ENCODE results near the gene PCBP3.

Gene PCBP3

DNA sequence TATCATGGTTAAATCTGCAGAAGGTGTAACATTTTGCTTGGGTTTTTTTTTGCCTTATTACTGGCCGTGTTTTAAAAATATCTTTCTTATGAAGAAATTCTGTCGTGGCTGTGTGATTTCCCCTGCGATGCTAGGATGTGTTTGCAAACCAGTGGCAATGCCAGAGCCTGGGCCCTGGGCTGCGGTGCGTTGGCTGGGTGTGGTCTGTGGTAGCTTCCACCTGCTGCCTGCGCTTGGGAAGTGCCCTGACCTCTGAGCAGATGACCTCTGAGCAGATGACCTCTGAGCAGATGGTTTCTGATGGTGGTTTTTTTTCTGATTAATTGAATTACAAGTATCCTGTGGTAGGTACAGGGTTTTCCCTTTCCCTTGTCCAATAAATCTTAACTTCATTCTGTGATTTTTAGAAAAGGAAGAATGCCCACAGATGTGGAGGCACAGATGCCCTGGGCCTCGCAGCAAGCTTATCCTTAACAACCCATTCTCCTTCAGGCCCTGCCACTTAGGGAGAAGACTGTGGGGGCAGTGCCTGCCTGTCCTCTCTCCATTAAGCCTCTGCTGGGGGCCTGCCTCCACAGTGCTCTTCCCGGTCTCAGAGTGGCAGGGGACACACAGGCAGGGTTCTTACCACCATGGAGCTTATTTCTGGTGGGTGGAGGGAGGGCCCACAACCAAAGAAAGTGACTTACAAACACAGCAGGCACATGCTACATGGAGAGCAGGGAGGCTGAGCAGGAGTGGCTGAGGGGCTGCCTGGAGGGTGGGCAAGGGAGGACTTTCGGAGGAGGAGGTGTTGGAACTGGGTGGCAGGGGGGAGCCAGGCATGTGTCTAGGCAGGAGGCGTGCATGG is 81.7 kb downstream of the PCBP3 start:
- DNase-seq (ENCODE audit: low spot score) = no peak

DNA sequence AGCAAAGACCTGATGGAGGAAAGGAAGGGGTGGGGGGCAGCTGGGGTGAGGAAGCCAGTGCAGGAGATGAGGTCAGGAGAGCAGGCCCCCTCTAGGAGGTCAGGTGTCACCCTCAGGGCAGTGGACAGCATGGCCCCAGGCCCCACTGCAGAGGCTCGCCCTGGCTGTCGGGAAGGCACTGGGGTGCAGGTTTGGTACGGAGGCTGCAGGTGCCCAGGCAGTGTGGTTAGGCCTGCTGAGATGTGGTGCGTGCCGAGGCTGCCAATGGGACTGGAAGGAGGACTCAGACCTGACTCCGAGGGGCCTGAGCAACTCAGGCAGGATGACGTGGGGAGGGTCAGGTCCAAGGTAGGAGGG is 82.3 kb downstream of the PCBP3 start:
- no peak for DNase-seq (ENCODE audit: low spot score)

DNA sequence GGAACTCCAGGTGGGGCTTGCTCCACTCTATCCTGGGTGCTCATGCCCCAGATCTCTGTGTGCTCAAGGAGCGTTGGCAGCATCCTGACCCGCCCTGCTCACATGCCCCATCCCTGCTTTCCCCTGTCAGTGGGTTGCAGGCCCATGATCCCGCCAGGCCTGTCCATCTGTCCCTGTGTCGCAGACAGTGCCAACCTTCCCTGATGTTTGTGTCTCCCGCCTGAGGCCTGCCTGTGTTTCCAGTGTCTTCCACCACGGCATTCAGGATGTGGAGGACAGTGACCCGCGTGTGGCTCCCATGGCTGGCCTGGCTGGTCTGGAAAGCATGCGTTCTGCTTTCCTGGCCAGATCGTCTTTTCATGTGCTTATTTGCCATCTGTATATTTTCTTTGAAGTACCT is 82.9 kb downstream of the PCBP3 start:
- no peak for DNase-seq (ENCODE audit: low spot score)

DNA sequence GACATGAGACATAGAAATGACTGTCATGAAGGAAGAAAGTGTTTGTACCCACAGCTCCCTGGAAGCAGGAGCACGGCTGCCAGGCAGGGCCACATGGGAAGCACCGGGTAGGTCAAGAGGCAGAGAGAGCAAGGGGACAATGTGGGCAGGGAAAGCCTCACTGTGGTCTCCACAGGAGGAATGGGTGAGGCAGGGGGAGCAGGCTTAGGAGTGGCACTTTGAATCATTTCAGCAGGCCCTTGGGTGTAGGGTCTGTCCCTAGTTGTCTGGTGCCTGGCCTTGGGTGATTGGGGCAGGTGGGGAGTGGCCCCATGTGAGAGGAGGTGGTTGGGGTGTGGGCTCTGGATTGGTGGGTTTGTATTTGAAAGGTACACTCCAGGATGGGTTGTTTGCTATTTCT is 83.9 kb downstream of the PCBP3 start:
- DNase-seq (ENCODE audit: low spot score) = no peak

DNA sequence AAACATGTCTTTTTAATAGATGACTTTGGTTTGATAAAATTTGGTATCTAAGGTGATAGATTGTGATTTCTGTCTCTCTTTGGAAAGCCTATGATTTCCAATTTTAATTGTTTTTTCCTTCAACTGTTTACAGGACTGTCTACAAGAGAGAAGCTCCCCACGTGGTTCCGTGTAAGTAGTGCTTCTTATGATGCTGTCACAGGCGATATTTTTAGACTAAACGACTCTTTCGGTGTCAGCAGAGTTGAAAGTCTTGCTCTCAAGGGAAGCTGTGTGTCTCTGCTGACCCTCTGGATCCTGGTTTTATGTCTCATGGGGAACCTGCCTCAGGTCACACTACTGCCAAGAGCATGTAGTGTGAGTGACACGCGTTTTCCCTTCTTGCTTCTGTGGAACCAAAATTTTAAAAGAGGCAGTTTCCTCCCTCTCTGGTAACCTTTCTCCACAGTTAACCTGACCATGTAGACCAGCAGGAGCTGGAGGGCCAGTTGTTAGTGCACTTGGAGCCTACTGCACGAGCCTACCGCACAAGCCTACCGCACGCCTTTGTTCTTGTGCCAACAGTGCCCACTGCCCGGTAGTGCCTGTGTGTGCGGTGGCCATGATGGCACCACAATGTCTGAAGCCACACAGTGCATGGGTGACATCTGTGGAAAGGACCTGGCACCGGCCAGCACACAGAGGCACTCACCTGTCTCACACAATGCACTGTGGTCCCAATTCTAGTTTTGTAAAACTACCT is 91.9 kb downstream of the PCBP3 start:
- DNase-seq (ENCODE audit: low spot score) = no peak

DNA sequence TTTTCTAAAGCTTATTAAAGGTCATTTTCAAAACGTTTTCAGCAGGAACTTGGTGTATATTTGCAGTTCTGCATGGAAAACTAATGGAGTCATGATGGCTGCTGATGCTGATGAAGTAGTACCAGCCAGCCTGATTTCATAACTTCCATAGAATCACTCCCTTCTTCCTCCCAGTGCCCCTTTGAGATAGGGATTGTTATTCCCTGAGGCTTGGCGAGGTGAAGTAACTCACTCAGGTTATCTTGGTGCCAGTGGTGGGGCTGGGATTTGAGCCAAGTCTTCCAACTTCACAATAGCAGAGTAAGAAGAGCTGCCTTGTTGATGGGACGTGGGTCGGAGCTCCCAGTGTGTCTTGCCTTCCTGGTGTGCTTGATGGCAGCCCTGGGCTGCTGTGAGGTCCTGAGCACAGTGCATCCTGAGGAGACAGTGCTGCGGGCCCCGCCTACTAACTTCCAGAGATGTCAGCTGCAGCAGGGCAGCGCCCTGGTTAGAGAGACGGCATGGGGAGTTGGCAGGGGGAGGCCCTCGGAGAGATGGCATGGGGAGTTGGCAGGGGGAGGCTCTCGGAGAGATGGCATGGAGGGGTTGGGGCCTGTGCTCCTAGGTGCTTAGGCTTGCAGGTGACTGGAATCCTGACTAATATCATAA is 92.6 kb downstream of the PCBP3 start:
- DNase-seq (ENCODE audit: low spot score) = no peak

DNA sequence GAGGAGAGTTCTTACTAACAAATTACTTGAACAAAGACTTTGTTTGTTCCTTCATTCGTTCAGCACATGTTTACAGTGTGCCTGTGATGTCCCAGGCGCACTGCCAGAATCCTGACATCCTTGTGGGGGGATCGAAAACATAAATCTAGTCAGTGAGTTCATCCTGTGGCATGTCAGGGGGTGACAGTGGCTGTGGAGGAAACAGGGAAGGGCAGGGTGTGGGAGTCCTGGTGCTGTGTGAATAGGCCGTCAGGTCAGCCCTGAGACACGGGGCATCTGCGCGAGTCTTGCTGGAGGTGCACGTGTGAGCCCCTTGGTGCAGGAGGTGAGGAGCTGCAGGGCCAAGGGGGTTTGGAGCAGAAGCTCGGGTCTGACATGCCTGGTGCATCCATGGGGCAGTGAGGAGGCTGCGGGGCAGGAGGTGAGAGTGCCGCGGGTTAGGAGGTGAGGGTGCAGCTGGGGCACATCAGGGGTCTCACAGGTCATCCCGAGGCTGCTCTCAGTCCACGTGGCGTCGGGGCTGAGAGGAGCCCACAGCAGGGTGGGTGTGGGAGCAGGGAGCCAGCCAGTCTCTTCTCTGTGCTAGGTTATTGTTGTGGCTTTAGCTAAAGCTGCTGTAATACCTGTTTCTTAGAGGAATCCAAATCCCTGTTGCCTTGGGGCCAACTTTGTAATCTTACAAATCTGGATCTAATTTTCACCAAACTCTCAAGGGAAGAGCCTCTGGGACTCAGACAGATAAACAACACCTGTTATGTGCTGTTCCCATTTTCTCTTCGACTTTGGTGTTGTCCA is 93.4 kb downstream of the PCBP3 start:
- no peak for DNase-seq (ENCODE audit: low spot score)

DNA sequence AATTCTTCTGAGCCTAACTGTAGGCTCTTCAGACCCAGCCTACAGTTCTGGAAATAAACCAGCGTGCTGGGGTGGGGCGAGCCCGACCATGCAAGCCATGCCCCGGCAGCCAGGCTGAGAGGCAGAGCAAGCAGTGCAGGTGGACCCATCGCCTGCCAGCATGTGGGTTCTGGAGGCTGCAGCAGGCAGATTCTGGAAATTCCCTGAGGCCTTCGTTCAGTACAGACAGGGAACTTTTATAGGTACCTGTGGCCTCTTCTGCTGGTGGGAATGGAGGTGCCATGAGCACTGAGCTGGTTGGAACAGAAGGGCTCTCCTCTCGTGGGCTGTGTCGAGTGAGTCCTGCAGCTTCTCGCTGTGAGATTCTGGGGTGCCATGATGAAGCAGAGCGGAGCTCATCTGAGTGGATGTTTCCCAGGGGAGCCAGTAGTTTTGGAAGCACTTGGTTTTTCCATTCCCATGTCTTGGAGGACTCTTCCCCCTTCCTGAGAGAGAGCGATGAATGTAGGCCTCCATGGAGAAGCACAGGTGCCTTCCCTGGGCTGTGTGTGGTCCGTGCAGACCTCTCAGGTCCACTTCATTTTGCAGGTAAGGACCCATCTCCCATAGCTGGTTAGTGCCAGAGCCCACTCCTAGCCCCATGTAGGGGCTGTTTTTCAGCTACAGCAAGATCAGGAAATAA is 94.1 kb downstream of the PCBP3 start:
- DNase-seq (ENCODE audit: low spot score) = no peak

DNA sequence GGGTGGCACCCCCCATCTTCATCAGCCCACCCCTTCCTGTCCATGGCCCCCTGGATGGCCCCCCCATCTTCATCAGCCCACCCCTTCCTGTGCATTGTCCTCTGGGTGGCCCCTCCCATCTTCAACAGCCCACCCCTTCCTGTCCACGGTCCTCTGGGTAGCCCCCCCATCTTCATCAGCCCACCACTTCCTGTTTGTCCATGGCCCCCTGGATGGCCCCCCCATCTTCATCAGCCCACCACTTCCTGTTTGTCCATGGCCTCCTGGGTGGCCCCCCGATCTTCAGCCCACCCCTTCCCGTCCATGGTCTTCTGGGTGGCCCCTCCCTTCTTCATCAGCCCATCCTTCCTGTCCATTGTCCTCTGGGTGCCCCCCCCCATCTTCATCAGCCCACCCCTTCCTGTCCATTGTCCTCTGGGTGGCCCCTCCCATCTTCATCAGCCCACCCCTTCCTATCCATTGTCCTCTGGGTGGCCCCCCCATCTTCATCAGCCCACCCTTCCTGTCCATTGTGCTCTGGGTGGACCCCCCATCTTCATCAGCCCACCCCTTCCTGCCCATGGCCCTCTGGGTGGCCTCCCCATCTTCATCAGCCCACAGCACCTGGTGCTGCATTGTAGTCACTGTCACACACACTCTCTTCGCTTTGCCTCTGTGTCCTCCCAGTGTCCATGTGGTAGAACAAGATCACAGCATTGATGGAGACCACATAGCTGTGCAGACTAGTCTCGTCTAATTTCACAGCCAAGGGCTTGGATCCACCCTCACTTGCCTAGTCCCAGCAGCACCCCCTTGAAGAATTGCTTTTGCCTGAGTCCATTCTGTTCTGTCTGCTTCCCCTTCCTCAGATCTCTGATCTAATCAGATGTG is 95.9 kb downstream of the PCBP3 start:
- no peak for DNase-seq (ENCODE audit: low spot score)

DNA sequence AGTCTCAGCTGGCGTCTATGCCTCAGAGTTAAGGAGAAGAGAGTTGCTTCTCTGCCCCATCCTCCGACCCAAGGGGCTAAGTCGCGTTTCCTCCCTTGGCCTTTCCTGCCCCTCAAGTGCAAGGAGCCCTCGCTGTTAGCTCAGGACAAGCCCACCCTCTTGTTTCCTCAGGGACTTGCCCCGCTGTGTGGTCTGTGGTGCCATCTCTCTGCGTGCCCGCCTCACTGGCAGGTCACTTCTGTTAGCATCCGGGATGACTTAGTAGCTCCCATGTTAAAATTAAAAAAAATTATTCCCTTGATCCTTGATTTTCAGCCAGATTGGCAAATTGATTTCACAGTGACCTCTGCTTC is 96.5 kb downstream of the PCBP3 start:
- no peak for DNase-seq (ENCODE audit: low spot score)

DNA sequence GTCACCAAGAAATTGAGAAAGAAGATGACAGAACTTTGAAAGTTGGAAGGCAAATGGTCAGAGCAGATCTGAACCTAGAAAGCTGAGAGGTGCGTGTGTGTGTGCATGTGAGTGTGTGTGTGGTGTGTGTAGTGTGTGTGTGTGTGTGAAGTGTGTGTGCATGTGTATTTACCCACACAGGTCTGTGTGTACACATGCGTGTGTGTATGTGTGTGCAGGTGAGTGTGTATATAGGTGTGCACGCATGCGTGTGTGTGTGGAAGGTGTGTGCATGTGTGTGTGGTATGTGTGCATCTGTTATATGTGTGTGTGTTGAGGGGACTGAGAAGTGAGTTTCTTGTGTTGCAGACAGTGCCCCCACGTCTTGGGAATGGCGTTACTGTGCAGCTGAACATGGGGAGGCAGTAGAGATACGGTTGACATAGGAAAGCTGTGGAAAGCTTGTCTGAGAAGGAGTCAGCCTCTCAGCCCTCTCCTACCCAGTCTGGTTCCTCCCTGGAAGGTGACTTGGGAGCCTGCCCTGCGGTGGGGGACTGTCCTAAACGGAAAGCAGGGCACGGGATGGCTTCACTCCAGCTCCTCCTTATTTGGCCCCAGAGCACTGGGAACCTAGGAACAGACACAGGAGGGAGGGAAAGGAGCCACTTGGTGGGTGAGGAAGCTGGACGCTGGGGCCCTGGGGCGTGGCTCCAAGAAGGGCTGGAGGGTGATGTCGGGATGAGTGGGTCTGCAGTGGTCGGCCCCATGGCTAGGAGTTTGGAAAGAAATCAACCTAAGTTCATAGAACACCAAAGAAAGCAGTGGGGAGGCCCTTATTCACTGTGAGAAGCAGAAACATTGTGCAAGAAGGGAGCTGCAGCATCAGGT is 97.2 kb downstream of the PCBP3 start:
- DNase-seq (ENCODE audit: low spot score) = no peak

DNA sequence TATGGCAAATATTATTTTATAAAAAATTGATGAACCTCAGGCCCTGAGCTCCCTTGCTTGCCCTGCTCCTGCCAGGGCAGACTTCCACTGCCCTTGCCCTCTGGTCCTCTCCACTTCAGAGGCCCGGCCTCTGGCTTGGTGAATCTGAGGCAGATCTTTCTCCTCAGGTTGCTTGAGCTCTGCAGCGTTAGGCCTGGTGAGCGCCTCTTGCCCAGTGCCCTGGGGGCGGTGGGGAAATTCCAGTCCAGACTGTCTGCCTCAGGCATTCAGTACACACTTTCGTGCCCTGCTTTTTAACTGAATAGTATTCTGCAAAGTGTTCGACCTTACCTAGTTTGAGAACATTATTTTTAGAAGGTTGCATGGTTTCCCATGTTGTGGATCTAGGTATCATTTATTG is 98.2 kb downstream of the PCBP3 start:
- no peak for DNase-seq (ENCODE audit: low spot score)

DNA sequence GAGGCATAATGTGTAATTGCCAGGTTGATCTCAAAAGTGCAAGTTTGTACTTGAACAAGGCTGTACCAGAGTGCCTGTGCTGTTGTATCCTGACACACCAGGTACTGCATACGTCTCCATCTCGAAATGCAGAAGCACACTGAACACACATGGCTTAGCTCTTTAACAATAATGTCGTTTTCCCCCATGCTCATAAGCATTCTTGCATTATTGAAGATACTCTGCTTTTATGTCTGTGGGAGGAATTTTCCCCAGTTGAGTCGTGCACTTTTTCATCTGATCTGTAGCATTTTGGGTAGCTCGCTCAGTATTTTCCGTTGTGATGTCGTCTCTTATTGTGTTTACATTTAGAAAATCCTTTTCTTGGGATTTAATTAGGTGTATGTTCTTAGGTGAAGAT is 98.7 kb downstream of the PCBP3 start:
- no peak for DNase-seq (ENCODE audit: low spot score)

DNA sequence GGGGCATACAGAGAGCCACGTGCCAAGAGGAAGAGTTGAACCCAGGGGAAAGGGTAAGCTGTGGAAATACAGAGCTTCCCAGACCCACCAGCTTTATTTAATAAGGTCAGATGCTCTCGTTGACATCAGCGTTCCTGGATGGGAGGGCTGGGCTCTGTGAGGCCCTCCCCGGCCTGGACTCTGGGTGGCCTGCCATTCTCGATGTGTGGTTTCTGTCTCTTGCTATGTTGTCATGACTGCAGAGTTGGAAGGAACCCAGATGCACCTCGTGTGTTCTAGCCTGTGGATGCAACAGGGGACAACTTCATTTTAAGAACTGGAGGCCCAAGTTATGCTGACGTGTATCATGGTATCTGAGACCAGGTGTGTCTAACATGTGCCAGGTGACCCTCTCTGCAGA is 101.7 kb downstream of the PCBP3 start:
- no peak for DNase-seq (ENCODE audit: low spot score)

DNA sequence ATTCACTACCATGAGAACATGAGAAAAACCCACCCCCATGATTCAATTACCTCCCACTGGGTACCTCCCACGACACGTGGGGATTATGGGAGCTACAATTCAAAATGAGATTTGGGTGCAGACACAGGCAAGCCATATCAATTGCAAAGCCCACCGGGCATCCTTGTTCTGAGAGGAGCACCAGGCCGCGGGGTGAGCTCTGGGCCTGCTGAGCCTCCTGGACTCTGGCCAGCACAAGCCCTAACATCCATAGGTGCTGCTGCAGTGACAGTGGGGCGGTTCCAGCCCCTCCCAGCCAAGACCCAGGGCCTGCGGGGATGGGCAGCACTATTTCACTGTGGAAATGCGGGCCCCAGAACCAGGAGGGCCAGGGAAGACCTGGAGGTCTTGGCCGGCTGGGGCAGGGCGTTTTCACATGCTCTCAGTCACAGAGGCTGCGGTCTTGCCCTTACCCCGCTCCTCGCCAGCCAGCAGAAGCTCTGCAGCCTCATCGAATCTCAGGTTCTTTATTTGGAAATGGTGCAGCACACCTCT is 103.8 kb downstream of the PCBP3 start:
- no peak for DNase-seq (ENCODE audit: low spot score)

DNA sequence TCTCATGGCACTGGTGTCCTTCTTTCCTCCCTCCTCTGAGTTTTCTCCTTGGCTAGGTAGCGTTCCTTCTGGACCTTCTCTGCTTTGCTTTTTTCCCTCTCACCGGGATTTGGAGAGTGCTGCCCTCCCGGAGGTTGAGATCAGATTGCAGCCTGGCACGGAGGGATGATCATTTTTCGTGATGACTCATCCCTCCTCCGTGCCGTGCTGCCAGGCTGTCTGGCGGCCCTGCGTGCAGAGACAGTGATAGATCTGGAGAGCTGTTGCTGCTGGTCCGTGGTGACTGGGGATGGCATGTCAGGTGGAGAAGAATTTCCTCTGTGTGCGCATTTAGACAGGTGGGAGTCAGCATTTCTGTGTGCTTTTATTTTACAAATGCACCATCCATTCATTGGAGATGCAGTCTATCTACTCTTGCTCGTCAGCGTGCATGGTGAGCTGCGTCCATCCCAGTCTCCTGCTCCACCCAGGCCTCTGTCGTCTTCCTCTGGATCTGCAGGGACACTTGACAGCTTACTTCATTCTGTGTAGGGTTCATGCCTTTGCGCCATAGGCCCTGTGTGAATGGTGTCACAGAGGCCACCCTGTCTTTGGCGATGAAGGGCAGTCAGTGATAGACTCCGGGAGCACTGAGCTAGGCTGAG is 104.4 kb downstream of the PCBP3 start:
- DNase-seq (ENCODE audit: low spot score) = no peak

DNA sequence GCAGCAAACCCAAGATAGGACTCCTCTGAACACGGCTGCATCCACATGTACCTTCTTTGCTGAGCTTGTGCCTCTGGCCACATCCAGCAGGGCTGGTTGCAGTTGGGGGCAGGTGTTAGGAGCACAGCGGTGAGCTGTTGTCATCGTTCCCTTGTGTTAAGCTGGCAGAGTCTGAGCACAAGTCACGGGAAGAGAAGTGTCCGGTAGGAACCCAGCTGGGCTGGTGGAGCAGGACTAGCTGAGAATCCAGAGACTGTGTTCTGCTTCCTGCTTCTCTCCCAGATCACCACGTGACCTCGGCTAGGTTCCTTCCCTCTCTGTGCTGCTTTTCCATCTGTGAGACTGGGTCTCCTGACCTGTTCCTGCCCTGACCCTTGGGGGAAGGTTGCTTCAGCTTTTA is 105.1 kb downstream of the PCBP3 start:
- DNase-seq (ENCODE audit: low spot score) = no peak

DNA sequence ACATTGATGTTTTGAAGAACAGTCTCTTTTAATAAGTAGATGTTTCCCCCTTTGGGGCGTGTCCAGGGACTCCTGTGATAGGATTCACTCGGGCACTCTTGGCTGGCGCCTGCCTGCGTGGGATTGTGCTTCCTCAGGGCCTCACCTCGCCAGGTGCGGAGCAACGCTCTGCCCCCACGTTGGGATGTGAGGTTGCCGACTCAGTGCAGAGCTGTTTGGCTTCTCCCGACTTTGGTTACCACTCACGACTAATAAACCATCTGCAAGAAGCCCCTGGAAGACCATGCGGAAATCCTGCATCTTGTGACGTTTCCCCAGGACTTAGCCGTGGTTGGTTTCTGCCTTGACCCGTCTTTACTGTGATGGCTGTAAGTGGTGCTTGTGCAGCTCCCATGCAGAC is 106.4 kb downstream of the PCBP3 start:
- no peak for DNase-seq (ENCODE audit: low spot score)

DNA sequence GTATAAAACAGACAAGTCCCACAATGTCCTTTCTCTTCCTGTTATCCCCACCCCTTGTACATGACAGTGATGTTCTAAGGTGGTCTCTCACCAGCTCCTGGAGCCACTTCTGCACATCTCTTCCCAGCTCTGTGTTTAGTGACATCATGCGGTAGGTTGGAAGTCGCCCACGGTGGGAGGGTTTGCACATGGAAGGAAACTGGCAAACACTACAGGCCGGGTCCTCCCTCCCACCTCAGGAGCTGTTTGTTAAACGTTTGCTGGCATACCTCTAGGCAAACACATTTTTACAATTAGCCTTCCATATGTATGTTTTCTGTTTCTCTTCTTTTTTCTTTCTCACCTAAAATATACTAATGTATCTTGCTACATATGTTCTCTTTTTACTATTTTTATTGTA is 107.4 kb downstream of the PCBP3 start:
- no peak for DNase-seq (ENCODE audit: low spot score)
